K562 (cell line): ENCODE measurements around the gene NRCAM. TPM values are rescaled to one million over a fixed set of nuclear protein-coding genes. Genes with fewer than 3 reads are reported as not detected.

ENCODE experiments used
- ATAC-seq: fragments of 200-7000 bp; cut with Tn5 transposase; 3 replicates; pipeline ENCODE4 v1.9.1; 2020; ENCODE audit warnings: moderate library complexity
- BruUV-seq: library from RNA; stranded (reverse); fragments of 400-500 nt; replicated peaks from 2 replicates; lab custom pipeline; 2021; lab: Mats Ljungman, UMichigan
- CTCF ChIA-PET: fragments of 300-600 bp; formaldehyde crosslinking; extraction: SDS; loops from one replicate; lab custom pipeline; 2021; ENCODE audit warnings: low intra/inter-chr PET ratio; lab: Yijun Ruan, JAX
- POLR2A ChIA-PET: fragments of 300-600, 350-650 bp; sonication (Branson Sonifier 250); formaldehyde crosslinking; extraction: SDS; loops from one replicate; lab custom pipeline; 2021; ENCODE audit warnings: antibody characterized with exemption, inconsistent platforms; lab: Yijun Ruan, JAX
- DNase-seq, 4 experiments: peaks; one replicate each; pipeline versions ENCODE4 v3.0.0 to v3.0.0-alpha.2; 2011 to 2018; ENCODE audit warnings: low spot score in 3 of 4, mixed read lengths in 3 of 4; ENCODE audit errors: extremely low read depth in 1 of 4
- FAIRE-seq: peaks from 2 replicates; lab custom pipeline; 2011; peaks lifted over from hg19 to GRCh38; lab: Jason Lieb, UNC
- H2AFZ ChIP-seq: 2 replicates; pipeline ENCODE4 v1.6.0; 2011; ENCODE audit warnings: low read depth, low read length, control low read depth, inconsistent platforms
- H3K27ac ChIP-seq: fragments of 200-600 bp; 3 replicates; pipeline ENCODE4 v1.8.0; 2011; ENCODE audit warnings: low read depth, mild to moderate bottlenecking, control low read depth, inconsistent platforms, low read length, moderate library complexity, mixed read lengths; ENCODE audit errors: extremely low read depth
- H3K27me3 ChIP-seq, 2 experiments: fragments of 300-600 bp in 1 of 2; 2 replicates in 1 of 2; 3 replicates in 1 of 2; pipeline versions ENCODE4 v1.6.0 to v1.8.0; 2011; ENCODE audit warnings: inconsistent platforms in 2 of 2, low read length in 2 of 2, mild to moderate bottlenecking in 1 of 2, mixed read lengths in 1 of 2, moderate library complexity in 1 of 2; ENCODE audit not compliant: control insufficient read depth in 2 of 2, insufficient read depth in 2 of 2
- H3K36me3 ChIP-seq: fragments of 300-600 bp; 3 replicates; pipeline ENCODE4 v1.8.0; 2011; ENCODE audit warnings: mild to moderate bottlenecking, low read length, inconsistent platforms; ENCODE audit not compliant: control insufficient read depth, insufficient read depth
- H3K4me1 ChIP-seq, 2 experiments: fragments of 200-600 bp in 1 of 2; replicated peaks in 1 of 2; 2 replicates in 1 of 2; 3 replicates in 1 of 2; pipeline versions ENCODE4 v1.5.1 to v1.8.0; 2011; ENCODE audit warnings: inconsistent platforms in 2 of 2, low read length in 2 of 2, mild to moderate bottlenecking in 1 of 2, mixed read lengths in 1 of 2, moderate library complexity in 1 of 2; ENCODE audit not compliant: control insufficient read depth in 2 of 2, insufficient read depth in 2 of 2
- H3K4me2 ChIP-seq: 2 replicates; pipeline ENCODE4 v1.6.1; 2011; ENCODE audit warnings: low read length, control low read depth, inconsistent platforms, mixed read lengths; ENCODE audit not compliant: insufficient read depth
- H3K4me3 ChIP-seq: fragments of 200-600 bp; sonication (generic), shearing (Covaris generic); 2 replicates; pipeline ENCODE4 v1.5.1; 2016; ENCODE audit warnings: control low read depth, inconsistent platforms
- H3K79me2 ChIP-seq: fragments of 200-600 bp; 3 replicates; pipeline ENCODE4 v1.8.0; 2011; ENCODE audit warnings: low read length, inconsistent platforms; ENCODE audit not compliant: control insufficient read depth, insufficient read depth
- H3K9ac ChIP-seq, 2 experiments: 2 replicates each; pipeline versions ENCODE4 v1.6.0 to v1.6.1; 2011; ENCODE audit warnings: low read depth in 2 of 2, low read length in 2 of 2, control low read depth in 1 of 2, inconsistent platforms in 1 of 2, mild to moderate bottlenecking in 1 of 2, mixed read lengths in 1 of 2; ENCODE audit not compliant: insufficient read depth in 1 of 2
- H3K9me1 ChIP-seq: one replicate; pipeline ENCODE4 v1.6.0; 2011; ENCODE audit warnings: inconsistent platforms, mild to moderate bottlenecking, low read length, moderate library complexity; ENCODE audit not compliant: control insufficient read depth, insufficient read depth
- H3K9me3 ChIP-seq: replicated peaks from 2 replicates; pipeline ENCODE4 v1.5.1; 2011; ENCODE audit warnings: low read depth, low read length, inconsistent platforms; ENCODE audit not compliant: control insufficient read depth, insufficient read depth
- H4K20me1 ChIP-seq: replicated peaks from 2 replicates; pipeline ENCODE4 v1.6.1; 2011; ENCODE audit warnings: low read length, inconsistent platforms, mixed read lengths; ENCODE audit not compliant: control insufficient read depth, insufficient read depth
- ATF2 ChIP-seq: sonication (generic); formaldehyde crosslinking; IDR thresholded peaks from 2 replicates; pipeline ENCODE4 v1.8.1; 2022; ENCODE audit warnings: missing genetic modification reagents
- HSF4 ChIP-seq: fragments of 250-450 bp; sonication (Bioruptor Pico); IDR thresholded peaks from 2 replicates; pipeline ENCODE4 v2.1.2; 2022; ENCODE audit warnings: mild to moderate bottlenecking, moderate library complexity, borderline replicate concordance
- NR2C2 ChIP-seq, 2 experiments: fragments of 200-800 bp in 1 of 2; sonication (Bioruptor generic) in 1 of 2; sonication (generic) in 1 of 2; formaldehyde crosslinking in 1 of 2; IDR thresholded peaks; 2 replicates each; pipeline versions ENCODE4 v1.6.1 to v1.8.0; 2016 to 2022; ENCODE audit warnings: mild to moderate bottlenecking in 1 of 2, missing compliant biosample characterization in 1 of 2, missing genetic modification characterization in 1 of 2, missing genetic modification reagents in 1 of 2
- RFX7 ChIP-seq: fragments of 250-450 bp; sonication (Bioruptor Pico); IDR thresholded peaks from 2 replicates; pipeline ENCODE4 v1.5.1; 2021; ENCODE audit warnings: mild to moderate bottlenecking
- SNIP1 ChIP-seq: fragments of 450-650 bp; IDR thresholded peaks from 2 replicates; pipeline ENCODE4 v1.7.1; 2017; ENCODE audit warnings: low read depth, mild to moderate bottlenecking
- ZNF197 ChIP-seq: fragments of 200-800 bp; sonication (Bioruptor generic); IDR thresholded peaks from 2 replicates; pipeline ENCODE4 v1.6.1; 2016; ENCODE audit warnings: low read depth, missing genetic modification characterization, missing compliant biosample characterization
- ZNF778 ChIP-seq: fragments of 450-650 bp; formaldehyde crosslinking; IDR thresholded peaks from 2 replicates; pipeline ENCODE4 v1.4.0; 2020; ENCODE audit warnings: mild to moderate bottlenecking, moderate library complexity
- WGBS: fragments of 100-300 bp; shearing (Covaris generic); methylation state at CpG from one replicate; pipeline ENCODE4 v1.1.6; 2016; ENCODE audit warnings: low coverage, mixed read lengths; ENCODE audit not compliant: insufficient coverage; ENCODE audit errors: missing lambda C conversion rate; 5-methylcytosine and 5-hydroxymethylcytosine counted together
- in situ Hi-C: fragments of 300-500 bp; cut with MboI; formaldehyde crosslinking; loops from 4 replicates; pipeline ENCODE4 v1.15.0; 2018; ENCODE audit warnings: inconsistent platforms, mixed read lengths
- intact Hi-C: fragments of 100-400 bp; cut with micrococcal nuclease; formaldehyde crosslinking; loops from 2 replicates; pipeline ENCODE4 v1.14.2; 2022
- polyA plus RNA-seq, 8 experiments: library from polyadenylated mRNA; depleted of rRNA in 4 of 8; stranded (reverse) in 5 of 8; unstranded in 3 of 8; fragments of >200 nt; fragmentation: Nextera tagmentation in 2 of 8; fragmentation: Illumina TruSeq in 1 of 8; extraction: Ambion mirVana in 2 of 8; extraction: Trizol in 1 of 8; gene quantifications; 2 replicates each; pipeline versions ENCODE4 v1.2.1 to v1.2.3, GENCODE V29; 2011 to 2014; ENCODE audit warnings: inconsistent platforms in 1 of 8, missing spikeins in 1 of 8
- total RNA-seq, 7 experiments: library from RNA; depleted of rRNA in 6 of 7; stranded (reverse); fragments of >200 nt in 6 of 7; fragmentation: Illumina TruSeq in 2 of 7; extraction: Trizol in 2 of 7; gene quantifications; 2 replicates each; pipeline versions ENCODE4 v1.2.1 to v1.2.3, GENCODE V29; 2011 to 2021; ENCODE audit warnings: low replicate concordance in 1 of 7
- TF ChIP-seq, protein P1 (sequence below): fragments of 450-650 bp; IDR thresholded peaks from 2 replicates; pipeline ENCODE4 v1.7.1; 2018; ENCODE audit warnings: mild to moderate bottlenecking, low read depth; ENCODE audit not compliant: partially characterized antibody
- TF ChIP-seq, protein P2 (sequence below): sonication (generic); formaldehyde crosslinking; IDR thresholded peaks from 2 replicates; pipeline ENCODE4 v1.9.0; 2022; ENCODE audit warnings: mild to moderate bottlenecking, missing genetic modification reagents

NRCAM gene
- total and polyA plus RNA-seq, 9 of the 15 experiments (the other 6 are each of a cell fraction or from before 2014, with no cell fraction given): 0.03 to 0.54 (median 0.12) TPM; not detected in 1

- TF ChIP-seq, protein P1, sequence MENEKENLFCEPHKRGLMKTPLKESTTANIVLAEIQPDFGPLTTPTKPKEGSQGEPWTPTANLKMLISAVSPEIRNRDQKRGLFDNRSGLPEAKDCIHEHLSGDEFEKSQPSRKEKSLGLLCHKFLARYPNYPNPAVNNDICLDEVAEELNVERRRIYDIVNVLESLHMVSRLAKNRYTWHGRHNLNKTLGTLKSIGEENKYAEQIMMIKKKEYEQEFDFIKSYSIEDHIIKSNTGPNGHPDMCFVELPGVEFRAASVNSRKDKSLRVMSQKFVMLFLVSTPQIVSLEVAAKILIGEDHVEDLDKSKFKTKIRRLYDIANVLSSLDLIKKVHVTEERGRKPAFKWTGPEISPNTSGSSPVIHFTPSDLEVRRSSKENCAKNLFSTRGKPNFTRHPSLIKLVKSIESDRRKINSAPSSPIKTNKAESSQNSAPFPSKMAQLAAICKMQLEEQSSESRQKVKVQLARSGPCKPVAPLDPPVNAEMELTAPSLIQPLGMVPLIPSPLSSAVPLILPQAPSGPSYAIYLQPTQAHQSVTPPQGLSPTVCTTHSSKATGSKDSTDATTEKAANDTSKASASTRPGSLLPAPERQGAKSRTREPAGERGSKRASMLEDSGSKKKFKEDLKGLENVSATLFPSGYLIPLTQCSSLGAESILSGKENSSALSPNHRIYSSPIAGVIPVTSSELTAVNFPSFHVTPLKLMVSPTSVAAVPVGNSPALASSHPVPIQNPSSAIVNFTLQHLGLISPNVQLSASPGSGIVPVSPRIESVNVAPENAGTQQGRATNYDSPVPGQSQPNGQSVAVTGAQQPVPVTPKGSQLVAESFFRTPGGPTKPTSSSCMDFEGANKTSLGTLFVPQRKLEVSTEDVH: no peak
- TF ChIP-seq ATF2 (CRISPR knock-in tag): no peak
- TF ChIP-seq, all 486 proteins: peak for 0
Measured at GRCh38 chr7:108448584-108449505, 7.4 kb downstream of the NRCAM start (continued).

GRCh38 chr7:108442039-108442568 lies 14.1 kb downstream of the NRCAM start:
- ChIA-PET POLR2A (interaction anchor here (1.4 to 1.5 kb wide), 2 partner anchors 12 to 18 kb away, joined by 4 to 5 read pairs; no protein-coding TSS in a partner anchor), CTCF (interaction anchor here (0.5 kb wide), 1 partner anchor 985 kb away, joined by 6 read pairs; no protein-coding TSS in a partner anchor)
- in situ Hi-C loops (no loop called here), intact Hi-C loops (no loop called here)
- H3K9me3 ChIP-seq: no peaks in the 10 kb centered on the region
- WGBS: 0% methylated on average over 5 of the region's 5 CpGs
- H3K27me3 ChIP-seq: peaks cover 10 to 19% of the 10 kb centered on the region in 2 experiments; a peak in 4 of 5 replicates
- no TSS peak for BruUV-seq
- H2AFZ ChIP-seq: no peak overlapping the region
- no peaks in the 10 kb centered on the region for H3K36me3 ChIP-seq
- no peak overlapping the region for H3K9ac ChIP-seq
- H3K4me3 ChIP-seq: no peak overlapping the region
- H3K4me1 ChIP-seq: no peaks in the 10 kb centered on the region
- DNase-seq (no peak), FAIRE-seq (no peak), ATAC-seq (no peak)
- no peak overlapping the region for H3K4me2 ChIP-seq
- H3K79me2 ChIP-seq: no peaks in the 10 kb centered on the region
- H3K9me1 ChIP-seq: no peaks in the 10 kb centered on the region
- no peak overlapping the region for H3K27ac ChIP-seq
- no peaks in the 10 kb centered on the region for H4K20me1 ChIP-seq
- TF ChIP-seq HSF4 (CRISPR knock-in tag) (no peak), SNIP1 (no peak), ZNF778 (CRISPR knock-in tag) (no peak), ZNF197 (CRISPR knock-in tag) (no peak), RFX7 (no peak), NR2C2 (CRISPR knock-in tag; IDR thresholded peaks at IDR 0.05) (no peak), NR2C2 (tag; IDR thresholded peaks at IDR 0.05) (no peak)
- TF ChIP-seq, protein P2, sequence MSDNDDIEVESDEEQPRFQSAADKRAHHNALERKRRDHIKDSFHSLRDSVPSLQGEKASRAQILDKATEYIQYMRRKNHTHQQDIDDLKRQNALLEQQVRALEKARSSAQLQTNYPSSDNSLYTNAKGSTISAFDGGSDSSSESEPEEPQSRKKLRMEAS (CRISPR knock-in tag): no peak
